Gastroesophageal sphincter (tissue), 3 donors: ENCODE data around the gene ECM2.

ENCODE experiments used
- CTCF ChIP-seq, 4 experiments: fragments of 200-600 bp in 2 of 4; fragments of 450-650 bp in 2 of 4; sonication (generic) in 1 of 4; IDR thresholded peaks; one replicate each; pipeline ENCODE4 v1.5.1; 2017 to 2019; ENCODE audit warnings: antibody characterized with exemption in 4 of 4, mild to moderate bottlenecking in 2 of 4, moderate library complexity in 2 of 4
- POLR2A ChIP-seq, 2 donors: fragments of 450-650 bp; IDR thresholded peaks; one replicate each; pipeline ENCODE4 v1.6.1; 2017; ENCODE audit warnings: antibody characterized with exemption in 2 of 2, mild to moderate bottlenecking in 2 of 2, moderate library complexity in 1 of 2

- TF ChIP-seq CTCF (IDR thresholded peaks at IDR 0.05), result no peak
- TF ChIP-seq POLR2A (IDR thresholded peaks at IDR 0.05), result no peak
Measured at GRCh38 chr9:92496396-92497176, 39.2 kb downstream of the ECM2 start.
